ENCODE results near the gene CARMIL1.
"Not testable (repeated sequence)": the region's sequence is repeated elsewhere in the genome, so short reads cannot be mapped to it uniquely, and the experiment has no call there.

Gene CARMIL1

GRCh38 chr6:25278261-25278913 is 787 bp upstream of the CARMIL1 start:
- DNase-seq = no peak

- DNase-seq = no peak
Measured at GRCh38 chr6:25279748-25280343, 672 bp downstream of the CARMIL1 start.

- peak; percentile 8 for DNase-seq
Measured at GRCh38 chr6:25280344-25281074, 1.3 kb downstream of the CARMIL1 start.

- DNase-seq = no peak
Measured at GRCh38 chr6:25286891-25287290, 7.7 kb downstream of the CARMIL1 start.

GRCh38 chr6:25287941-25288340 is 8.8 kb downstream of the CARMIL1 start:
- no peak for DNase-seq

GRCh38 chr6:25288518-25288917 is 9.3 kb downstream of the CARMIL1 start:
- DNase-seq = no peak

- DNase-seq = no peak
Measured at GRCh38 chr6:25290306-25291060, 11.3 kb downstream of the CARMIL1 start.

GRCh38 chr6:25292384-25292783 is 13.2 kb downstream of the CARMIL1 start:
- no peak for DNase-seq

GRCh38 chr6:25295651-25296050 is 16.5 kb downstream of the CARMIL1 start:
- no peak for DNase-seq

GRCh38 chr6:25296217-25296905 is 17.2 kb downstream of the CARMIL1 start:
- no peak for DNase-seq

GRCh38 chr6:25297039-25297441 is 17.9 kb downstream of the CARMIL1 start:
- no peak for DNase-seq

- DNase-seq = no peak
Measured at GRCh38 chr6:25297823-25298522, 18.8 kb downstream of the CARMIL1 start.

GRCh38 chr6:25298523-25298865 is 19.3 kb downstream of the CARMIL1 start:
- not testable (repeated sequence) for DNase-seq

- no peak for DNase-seq
Measured at GRCh38 chr6:25301362-25301761, 22.2 kb downstream of the CARMIL1 start.

GRCh38 chr6:25302151-25302550 is 23.0 kb downstream of the CARMIL1 start:
- DNase-seq = no peak

- DNase-seq = no peak
Measured at GRCh38 chr6:25302677-25303128, 23.5 kb downstream of the CARMIL1 start.

- no peak for DNase-seq
Measured at GRCh38 chr6:25303254-25303653, 24.1 kb downstream of the CARMIL1 start.

GRCh38 chr6:25306379-25306778 is 27.2 kb downstream of the CARMIL1 start:
- DNase-seq = no peak

- DNase-seq = no peak
Measured at GRCh38 chr6:25307805-25308494, 28.8 kb downstream of the CARMIL1 start.

- no peak for DNase-seq
Measured at GRCh38 chr6:25309886-25310285, 30.7 kb downstream of the CARMIL1 start.

- DNase-seq = no peak
Measured at GRCh38 chr6:25311331-25311840, 32.2 kb downstream of the CARMIL1 start.
